ENCODE data around the gene DISC1. TPM values are rescaled to one million over a fixed set of nuclear protein-coding genes. Genes with fewer than 3 reads are reported as not detected.

The DISC1 gene
- total RNA-seq, 1 donor from 2014 or later, result 14.0 TPM

DNA sequence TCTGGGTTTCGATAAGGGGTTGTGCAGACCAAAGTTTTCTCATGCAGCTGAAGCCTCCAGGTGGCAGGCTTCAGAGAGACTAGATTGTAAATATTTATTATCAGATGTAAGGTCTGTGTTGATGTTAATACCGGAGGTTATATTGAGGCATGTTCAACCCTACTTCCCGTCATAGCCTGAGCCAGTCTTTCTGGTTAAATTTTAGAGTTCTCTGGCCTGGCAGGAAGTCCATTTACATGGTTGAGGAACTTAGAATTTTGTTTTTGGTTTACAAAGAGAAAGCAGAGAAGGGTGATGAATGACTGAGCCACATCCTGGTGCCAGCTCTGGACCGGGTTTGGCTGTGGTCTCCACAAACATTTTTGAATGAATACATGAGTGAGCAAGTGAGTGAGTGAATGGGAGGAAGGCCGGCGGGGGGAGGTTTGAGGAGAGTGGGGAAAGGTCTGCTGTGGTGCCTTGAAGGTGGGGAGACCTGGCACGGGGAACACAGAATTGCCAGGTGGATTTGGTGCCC, 218.5 kb downstream of the DISC1 start:
- intact Hi-C loops (cut with micrococcal nuclease), result no loop called here

DNA sequence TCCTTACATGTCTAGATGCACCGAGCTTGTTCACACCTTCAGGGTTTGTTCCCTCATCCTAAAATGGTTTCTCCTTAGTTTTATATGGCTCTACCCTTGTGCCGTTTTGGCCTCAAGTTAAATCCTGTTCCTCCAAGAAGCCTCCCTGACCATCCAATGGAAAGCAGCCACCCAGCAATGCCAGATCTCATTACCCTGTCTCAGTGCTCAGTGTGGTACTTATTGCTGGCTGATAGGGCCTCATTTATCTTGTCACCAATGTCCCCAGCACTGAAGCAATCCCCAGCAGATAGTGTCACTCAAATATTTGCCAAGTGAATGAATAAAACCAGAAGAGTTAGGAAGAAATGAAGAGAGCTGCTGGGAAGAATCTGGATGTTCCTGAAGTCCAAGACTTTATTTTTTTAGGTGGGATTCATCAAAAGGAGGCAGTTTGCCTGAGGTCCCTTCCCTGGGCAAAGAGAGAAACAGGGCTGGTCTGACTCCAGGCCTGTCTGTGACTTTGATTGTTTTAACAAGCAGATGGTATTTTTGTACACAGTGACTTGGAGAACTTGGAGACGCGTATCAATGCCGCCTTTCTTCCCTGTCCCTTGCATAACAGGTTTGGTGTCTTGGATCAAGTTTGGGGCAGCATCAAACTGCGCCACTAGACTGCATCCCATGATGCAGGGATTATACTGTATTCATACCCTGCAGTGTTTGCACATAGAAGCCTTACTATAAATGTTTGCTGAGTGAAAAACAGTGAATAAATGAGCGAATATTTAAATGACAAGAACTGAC, 221.2 kb downstream of the DISC1 start:
- intact Hi-C loops (cut with micrococcal nuclease), result no loop called here

GRCh38 chr1:231849981-231850380, 223.4 kb downstream of the DISC1 start:
- intact Hi-C loops (cut with micrococcal nuclease), result no loop called here

- intact Hi-C loops (cut with micrococcal nuclease), result no loop called here
Measured at GRCh38 chr1:231850786-231851185, 224.2 kb downstream of the DISC1 start.

DNA sequence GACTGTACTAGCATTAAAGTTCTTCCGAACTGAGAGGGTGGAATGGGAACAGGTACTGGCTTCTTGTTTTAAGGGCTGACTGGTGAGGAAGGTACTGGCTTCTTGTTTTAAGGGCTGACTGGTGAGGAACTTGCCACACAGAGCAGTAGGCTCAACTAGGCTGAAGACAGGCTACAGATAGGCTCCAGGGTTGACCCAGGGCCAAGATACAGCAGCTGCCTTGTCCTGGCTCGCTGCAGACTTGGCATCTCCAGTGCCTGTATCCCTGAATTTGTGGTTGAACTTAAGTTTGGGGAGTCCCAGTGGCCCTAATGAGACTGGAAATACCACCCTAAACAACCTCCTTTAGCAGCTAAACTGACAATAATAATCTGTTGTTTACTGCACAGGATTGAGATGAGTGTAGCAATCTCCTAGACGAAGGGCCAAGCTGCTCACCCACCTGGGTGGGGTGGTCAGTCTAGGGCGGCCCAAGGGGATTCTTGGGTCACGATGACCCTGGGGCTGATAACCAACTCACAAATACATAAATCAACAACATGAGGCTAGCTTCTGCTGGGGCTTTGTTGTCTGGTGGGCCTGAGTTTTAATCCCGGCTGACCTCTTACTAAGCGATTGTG, 227.1 kb downstream of the DISC1 start:
- intact Hi-C loops (cut with micrococcal nuclease), result no loop called here

DNA sequence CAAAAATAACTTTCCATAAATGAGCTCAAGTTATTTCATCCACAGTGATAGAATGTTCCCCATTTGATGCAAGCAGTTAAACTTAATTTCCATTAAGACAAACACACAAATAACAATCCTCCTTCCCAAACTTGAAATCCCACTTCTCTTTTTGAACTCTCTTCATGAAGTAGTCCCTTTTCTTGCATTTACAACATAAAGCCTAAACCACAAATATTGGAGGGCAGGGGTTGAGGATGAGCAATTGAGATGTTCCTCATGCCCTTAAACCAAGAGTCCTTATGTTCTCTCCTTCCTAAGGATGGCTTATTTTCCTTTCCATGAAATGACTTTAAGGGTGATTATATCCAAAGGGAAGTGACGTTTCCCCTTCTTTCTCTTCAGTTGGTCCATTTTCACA, 228.8 kb downstream of the DISC1 start:
- intact Hi-C loops (cut with micrococcal nuclease), result no loop called here

DNA sequence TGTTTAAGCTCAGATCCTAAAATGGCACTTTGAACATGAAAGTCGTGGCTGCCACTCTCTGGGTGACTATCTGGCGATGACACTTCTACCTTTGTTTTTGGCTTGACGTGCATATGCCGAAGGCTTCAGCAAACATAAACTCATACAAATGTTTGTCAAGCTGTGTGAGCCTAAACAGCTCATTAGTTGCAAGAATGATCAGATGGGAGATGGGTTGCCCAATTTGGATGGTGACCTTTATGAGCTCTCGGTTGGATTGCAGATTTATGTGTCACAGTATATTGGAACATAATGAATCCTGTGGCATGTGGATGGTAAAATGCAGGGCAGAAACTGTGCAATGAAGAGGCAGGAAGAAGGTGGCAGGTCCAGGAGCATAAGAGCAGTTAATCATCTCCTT, 229.3 kb downstream of the DISC1 start:
- intact Hi-C loops (cut with micrococcal nuclease), result no loop called here

DNA sequence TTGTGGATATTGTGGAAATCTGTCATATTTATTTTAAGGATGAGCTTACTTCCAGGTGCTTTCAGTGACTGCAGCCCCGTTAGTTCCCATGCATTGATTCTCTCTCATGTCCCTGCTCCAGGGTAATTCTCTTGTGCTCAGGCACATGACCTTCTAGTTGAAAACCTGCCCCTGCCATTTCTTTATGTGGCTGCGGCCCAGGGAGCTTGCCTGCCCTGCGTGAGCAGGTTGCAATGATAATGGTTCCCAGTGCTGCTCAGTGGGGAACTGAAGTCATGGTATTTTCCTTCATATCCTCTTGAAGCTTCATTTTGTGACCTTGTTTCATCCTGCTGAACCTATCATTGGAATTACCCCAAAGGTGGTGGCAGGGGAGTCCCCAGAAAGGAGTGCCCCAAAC, 229.8 kb downstream of the DISC1 start:
- intact Hi-C loops (cut with micrococcal nuclease), result no loop called here

DNA sequence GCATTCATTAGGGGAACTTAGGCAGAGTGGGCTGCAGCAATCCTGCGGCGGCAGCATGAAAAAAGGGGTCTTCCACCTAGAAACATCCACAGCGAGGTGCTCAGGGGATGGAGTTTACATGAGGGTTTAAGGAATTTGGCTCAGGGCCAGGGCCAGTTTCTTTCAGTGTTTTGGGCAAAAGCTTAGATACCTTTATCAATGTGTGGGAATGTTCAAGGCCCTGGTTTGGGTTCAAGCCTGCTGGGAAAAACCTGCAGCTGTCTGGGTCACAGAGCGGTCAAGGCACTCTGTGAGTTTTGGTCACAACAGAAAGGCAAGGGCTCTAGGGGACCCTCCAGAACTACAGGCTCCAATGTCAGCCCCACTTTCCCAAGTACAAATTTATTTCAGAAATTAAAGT, 230.3 kb downstream of the DISC1 start:
- intact Hi-C loops (cut with micrococcal nuclease), result no loop called here

DNA sequence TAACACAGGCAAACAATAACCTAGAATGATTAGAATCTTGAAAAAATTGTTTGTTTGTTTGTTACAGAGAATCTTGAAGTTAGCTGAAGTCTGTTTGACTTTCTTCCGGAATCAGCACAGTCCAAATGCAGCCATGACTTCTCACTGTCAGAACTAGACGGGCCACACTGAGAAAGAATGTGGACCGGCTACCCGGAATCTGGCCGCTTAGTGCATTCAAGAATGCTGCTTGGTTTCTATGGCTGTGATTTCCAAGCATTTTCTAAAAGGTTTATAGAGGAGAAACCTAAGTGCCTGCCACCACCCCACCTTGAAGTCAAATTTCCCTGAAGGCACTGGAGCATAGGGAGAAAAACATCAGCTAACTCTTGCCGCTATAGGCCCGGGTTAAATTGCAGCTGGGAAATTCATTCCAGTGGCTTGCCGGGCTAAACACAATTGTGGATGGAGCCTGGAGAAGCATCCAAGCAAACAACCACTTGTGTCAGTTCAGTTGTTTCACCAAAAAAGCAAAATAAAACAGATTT, 231.1 kb downstream of the DISC1 start:
- intact Hi-C loops (cut with micrococcal nuclease), result no loop called here

GRCh38 chr1:231860221-231861088, 233.9 kb downstream of the DISC1 start:
- intact Hi-C loops (cut with micrococcal nuclease), result loop anchor here (10.0 kb wide), 1 partner anchor 254 kb away; no protein-coding TSS in a partner anchor

DNA sequence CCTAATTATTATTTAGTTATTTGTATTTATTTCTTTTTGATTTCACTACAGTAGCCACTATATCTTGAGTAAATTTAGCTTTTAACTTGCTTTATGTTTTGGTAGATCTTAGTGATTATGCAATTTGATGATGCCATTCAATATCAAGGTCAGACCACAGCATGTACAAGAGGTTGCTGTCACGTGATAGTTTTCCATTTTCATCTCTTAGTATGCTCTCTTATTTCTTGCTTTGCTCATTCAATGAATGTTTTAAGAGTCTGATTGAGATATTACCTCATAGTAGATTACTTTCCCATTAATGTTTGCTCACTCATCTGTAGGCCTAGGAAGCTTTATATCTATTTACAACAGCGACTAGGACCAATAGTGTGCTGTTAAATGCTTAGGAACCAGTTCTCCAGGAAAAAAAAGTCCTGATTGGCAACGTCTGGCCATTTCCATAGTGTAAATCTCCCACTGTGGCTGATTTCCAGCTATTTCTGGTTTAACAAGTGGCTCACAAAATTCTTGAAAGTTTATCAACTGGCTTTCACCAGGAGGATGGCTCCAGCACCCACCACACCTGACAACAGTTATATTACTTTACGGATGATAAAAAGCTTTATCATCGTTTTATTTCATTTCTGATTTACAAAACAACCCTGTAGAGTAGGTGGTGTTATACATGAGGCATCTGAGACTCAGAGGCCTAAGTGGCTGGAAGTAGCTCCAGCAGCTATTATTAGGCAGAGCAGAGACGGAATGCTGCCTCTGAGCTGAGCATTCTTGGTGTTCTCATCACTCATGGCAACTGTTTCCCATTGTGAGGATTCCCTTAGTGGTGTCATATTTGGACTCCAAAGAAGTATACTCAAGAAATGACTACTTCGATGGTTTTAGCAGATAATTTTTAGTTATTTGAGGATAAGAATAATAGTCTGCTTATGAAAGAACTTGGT, 235.2 kb downstream of the DISC1 start:
- intact Hi-C loops (cut with micrococcal nuclease), result loop anchor here (10.0 kb wide), 1 partner anchor 253 kb away; no protein-coding TSS in a partner anchor

DNA sequence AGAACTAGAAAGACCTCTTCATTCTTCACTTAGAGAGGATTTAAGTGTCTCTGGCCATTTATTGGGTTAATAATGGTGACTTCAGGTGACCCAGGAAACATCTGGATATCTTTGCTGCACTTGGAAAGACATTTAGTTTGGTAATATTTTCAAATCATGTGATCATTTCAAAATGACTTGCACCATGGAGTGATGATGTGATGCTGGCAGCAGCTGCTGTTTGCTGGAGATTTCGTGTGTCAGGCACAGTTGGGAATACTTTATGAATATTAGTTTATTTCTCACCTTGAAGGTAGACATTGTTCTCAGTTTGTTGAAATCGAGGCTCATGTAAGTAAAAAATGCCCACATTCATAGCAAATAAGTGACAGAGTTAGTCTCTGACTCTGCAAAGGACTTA, 236.0 kb downstream of the DISC1 start:
- intact Hi-C loops (cut with micrococcal nuclease), result loop anchor here (10.0 kb wide), 1 partner anchor 252 kb away; no protein-coding TSS in a partner anchor

GRCh38 chr1:231865331-231865730, 238.7 kb downstream of the DISC1 start:
- intact Hi-C loops (cut with micrococcal nuclease), result loop anchor here (5.0 to 10.0 kb wide), 3 partner anchors 107 to 1087 kb away; partner anchors contain the start of gene NTPCR

DNA sequence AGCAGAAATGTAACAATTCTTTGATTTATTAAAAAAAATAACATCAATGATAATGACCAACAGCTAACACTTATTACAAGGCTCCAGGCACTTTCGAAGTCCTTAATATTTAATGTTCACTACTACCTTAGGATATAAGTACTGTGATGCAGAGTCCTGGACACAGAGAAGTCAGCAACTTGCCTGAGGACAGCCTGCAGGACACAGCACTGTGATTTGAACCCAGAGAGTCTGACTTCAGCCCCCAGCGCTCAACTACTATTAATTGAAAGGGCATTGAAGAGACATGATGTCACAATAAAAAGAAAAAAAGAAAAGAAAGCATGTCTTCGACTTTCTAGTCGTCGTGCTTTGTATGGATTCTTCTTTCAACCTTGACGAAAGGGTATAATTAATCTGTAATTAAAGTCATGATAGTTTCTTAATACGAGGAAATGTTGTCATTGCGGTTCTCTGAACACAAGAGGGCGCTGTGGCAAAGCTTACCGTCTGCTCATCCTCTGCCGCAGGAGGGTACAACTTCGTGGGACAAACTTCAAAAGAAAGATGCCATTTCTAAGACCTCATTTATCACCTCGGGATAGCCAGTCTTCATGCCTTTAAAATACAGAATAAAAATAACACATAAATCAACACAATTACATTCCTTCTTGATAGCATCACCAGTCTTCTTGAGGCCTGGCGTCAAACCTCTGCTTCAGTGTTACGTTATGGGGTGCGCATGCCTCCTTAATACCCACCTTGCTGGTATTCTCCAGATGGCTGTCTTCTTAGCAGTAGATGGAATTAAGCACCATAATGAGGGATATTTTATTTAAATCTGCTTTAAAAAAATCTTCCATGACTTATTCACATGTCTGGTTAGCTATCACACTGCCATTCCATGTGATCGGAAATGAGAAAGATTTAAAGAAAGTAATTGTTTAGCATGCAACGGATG, 240.1 kb downstream of the DISC1 start:
- intact Hi-C loops (cut with micrococcal nuclease), result loop anchor here (1.0 to 10.0 kb wide), 6 partner anchors 66 to 1086 kb away; partner anchors contain the start of gene NTPCR

- intact Hi-C loops (cut with micrococcal nuclease), result loop anchor here (2.0 to 10.0 kb wide), 4 partner anchors 105 to 1085 kb away; partner anchors contain the start of gene NTPCR
Measured at GRCh38 chr1:231867607-231868006, 241.0 kb downstream of the DISC1 start.

DNA sequence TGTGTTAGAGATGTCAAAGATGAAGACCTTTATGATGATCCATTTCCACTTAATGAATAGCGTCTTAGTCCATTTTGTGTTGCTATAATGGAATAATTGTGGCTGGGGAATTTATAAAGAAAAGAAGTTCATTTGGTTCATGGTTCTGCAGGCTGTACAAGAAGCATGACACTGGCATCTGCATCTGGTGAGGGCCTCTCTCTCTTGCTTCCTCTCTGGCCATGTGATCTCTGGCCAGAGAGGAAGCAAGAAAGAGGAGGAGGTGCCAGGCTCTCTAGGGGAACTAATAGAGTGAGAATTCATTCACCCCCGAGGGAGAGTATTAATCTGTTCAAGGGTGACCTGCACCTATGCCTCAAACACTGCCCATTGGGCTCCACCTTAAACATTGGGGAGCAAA, 242.8 kb downstream of the DISC1 start:
- intact Hi-C loops (cut with micrococcal nuclease), result loop anchor here (5.0 to 10.0 kb wide), 3 partner anchors 103 to 1083 kb away; partner anchors contain the start of gene NTPCR

DNA sequence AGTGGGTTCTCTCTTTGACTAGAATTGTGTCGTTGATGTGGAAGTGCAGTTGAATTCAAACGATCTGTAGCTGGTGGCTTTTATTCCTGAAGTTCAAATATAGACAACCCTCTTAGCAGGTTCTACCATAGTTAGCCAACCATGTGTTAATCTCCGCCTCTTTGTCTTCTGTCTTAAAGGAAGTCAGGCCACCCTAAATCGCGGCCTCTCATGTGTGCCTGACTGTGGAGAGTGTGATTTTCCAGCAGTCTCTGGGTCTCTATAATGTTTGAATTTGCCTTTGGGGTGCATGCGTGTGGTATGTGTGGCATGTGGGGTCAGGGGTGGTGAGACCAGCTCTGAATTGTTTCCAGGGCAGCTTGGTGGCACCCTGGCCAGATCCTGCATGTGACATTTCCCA, 244.9 kb downstream of the DISC1 start:
- intact Hi-C loops (cut with micrococcal nuclease), result no loop called here

GRCh38 chr1:231871878-231872277, 245.3 kb downstream of the DISC1 start:
- intact Hi-C loops (cut with micrococcal nuclease), result no loop called here

Measured in T-helper 1 cell treated with Interleukin-12 subunit alpha and Interleukin-12 subunit beta and Interleukin-4 antibody, amounts not matched to agents 30 ng/mL and 1 ng/mL, for 36 hours (primary cell).